IMR-90 (cell line): ENCODE measurements around the gene GDF15. TPM values are rescaled to one million over a fixed set of nuclear protein-coding genes. Genes with fewer than 3 reads are reported as not detected.

Experiments
- ATAC-seq: fragments of 200-7000 bp; cut with Tn5 transposase; 2 replicates; pipeline ENCODE4 v1.9.1; 2020; ENCODE audit warnings: low read depth, mild to moderate bottlenecking, moderate library complexity
- BruUV-seq: library from RNA; stranded (reverse); fragments of 400-500 nt; replicated peaks from 2 replicates; lab custom pipeline; 2021; lab: Mats Ljungman, UMichigan
- CTCF ChIA-PET: fragments of 300-600 bp; formaldehyde crosslinking; extraction: SDS; loops from one replicate; lab custom pipeline; 2021; ENCODE audit warnings: antibody characterized with exemption; lab: Yijun Ruan, JAX
- POLR2A ChIA-PET: fragments of 300-600 bp; sonication (Branson Sonifier 250); formaldehyde crosslinking; loops from one replicate; lab custom pipeline; 2022; ENCODE audit warnings: antibody characterized with exemption; ENCODE audit not compliant: unreplicated experiment; lab: Charles Lee
- DNase-seq: peaks from one replicate; pipeline ENCODE4 v3.0.0; 2013
- H2AFZ ChIP-seq: replicated peaks from 2 replicates; pipeline ENCODE3; 2013; ENCODE audit warnings: low read length, mild to moderate bottlenecking; ENCODE audit not compliant: poor library complexity
- H2AK5ac ChIP-seq: 2 replicates; pipeline ENCODE4 v1.6.1; 2013; ENCODE audit warnings: low read depth, low read length, inconsistent platforms
- H2AK9ac ChIP-seq: replicated peaks from 2 replicates; pipeline ENCODE3; 2013; ENCODE audit warnings: mild to moderate bottlenecking, low read depth, low read length, moderate library complexity; ENCODE audit not compliant: poor library complexity
- H2BK120ac ChIP-seq: 2 replicates; pipeline ENCODE4 v1.6.1; 2013; ENCODE audit warnings: low read depth, low read length, inconsistent platforms
- H2BK15ac ChIP-seq: 3 replicates; pipeline ENCODE4 v1.6.1; 2013; ENCODE audit warnings: low read depth, low read length, inconsistent platforms
- H2BK20ac ChIP-seq: 2 replicates; pipeline ENCODE4 v1.6.1; 2013; ENCODE audit warnings: low read depth, mild to moderate bottlenecking, inconsistent platforms, low read length, moderate library complexity
- H2BK5ac ChIP-seq: 2 replicates; pipeline ENCODE4 v1.6.1; 2013; ENCODE audit warnings: mild to moderate bottlenecking, low read depth, low read length, inconsistent platforms; ENCODE audit not compliant: poor library complexity, severe bottlenecking
- H3K14ac ChIP-seq: replicated peaks from 2 replicates; pipeline ENCODE4 v1.6.1; 2013; ENCODE audit warnings: low read depth, low read length, inconsistent platforms
- H3K18ac ChIP-seq: 2 replicates; pipeline ENCODE4 v1.6.1; 2013; ENCODE audit warnings: low read depth, low read length, control low read depth
- H3K23ac ChIP-seq: 2 replicates; pipeline ENCODE4 v1.6.1; 2013; ENCODE audit warnings: low read depth, low read length, inconsistent platforms
- H3K27ac ChIP-seq: 2 replicates; pipeline ENCODE4 v1.5.1; 2013; ENCODE audit warnings: mild to moderate bottlenecking, control low read depth, low read length; ENCODE audit not compliant: insufficient read depth
- H3K27me3 ChIP-seq: 2 replicates; pipeline ENCODE4 v1.6.1; 2013; ENCODE audit warnings: low read length; ENCODE audit not compliant: control insufficient read depth, insufficient read depth
- H3K36me3 ChIP-seq: 2 replicates; pipeline ENCODE4 v1.6.1; 2013; ENCODE audit warnings: low read length, mixed read lengths; ENCODE audit not compliant: control insufficient read depth, insufficient read depth
- H3K4ac ChIP-seq: 2 replicates; pipeline ENCODE4 v1.6.1; 2013; ENCODE audit warnings: low read depth, low read length, inconsistent platforms
- H3K4me1 ChIP-seq: 2 replicates; pipeline ENCODE4 v1.6.1; 2013; ENCODE audit warnings: low read length, mixed read lengths; ENCODE audit not compliant: control insufficient read depth, insufficient read depth
- H3K4me2 ChIP-seq: 2 replicates; pipeline ENCODE4 v1.6.1; 2013; ENCODE audit warnings: low read depth, mild to moderate bottlenecking, control low read depth, low read length, moderate library complexity
- H3K4me3 ChIP-seq: 2 replicates; pipeline ENCODE4 v1.5.1; 2013; ENCODE audit warnings: low read depth, mild to moderate bottlenecking, control low read depth, low read length, moderate library complexity; ENCODE audit not compliant: insufficient read depth
- H3K56ac ChIP-seq: 2 replicates; pipeline ENCODE4 v1.6.1; 2013; ENCODE audit warnings: low read length, inconsistent platforms; ENCODE audit not compliant: insufficient read depth; ENCODE audit errors: extremely low read depth
- H3K79me1 ChIP-seq, 2 experiments: 2 replicates each; pipeline ENCODE4 v1.6.1; 2013; ENCODE audit warnings: low read length in 2 of 2, inconsistent platforms in 1 of 2, low read depth in 1 of 2
- H3K9ac ChIP-seq: 2 replicates; pipeline ENCODE4 v1.6.1; 2013; ENCODE audit warnings: low read depth, low read length, control low read depth
- H3K9me1 ChIP-seq: 2 replicates; pipeline ENCODE4 v1.6.1; 2013; ENCODE audit warnings: low read length, inconsistent platforms; ENCODE audit not compliant: insufficient read depth
- H3K9me3 ChIP-seq: 2 replicates; pipeline ENCODE4 v1.6.1; 2013; ENCODE audit warnings: low read length; ENCODE audit not compliant: control insufficient read depth, insufficient read depth
- H4K20me1 ChIP-seq: 2 replicates; pipeline ENCODE4 v1.6.1; 2013; ENCODE audit warnings: low read length, inconsistent platforms; ENCODE audit not compliant: insufficient read depth
- H4K5ac ChIP-seq: 2 replicates; pipeline ENCODE4 v1.6.1; 2013; ENCODE audit warnings: mild to moderate bottlenecking, low read depth, low read length, control low read depth
- H4K8ac ChIP-seq, 2 experiments: 2 replicates each; pipeline ENCODE4 v1.6.1; 2013; ENCODE audit warnings: low read depth in 2 of 2, low read length in 2 of 2, control low read depth in 1 of 2, inconsistent platforms in 1 of 2
- H4K91ac ChIP-seq: 2 replicates; pipeline ENCODE4 v1.6.1; 2013; ENCODE audit warnings: low read depth, low read length, inconsistent platforms; ENCODE audit not compliant: insufficient read depth
- BHLHE40 ChIP-seq: fragments of 150-350 bp; IDR thresholded peaks from 2 replicates; pipeline ENCODE4 v1.6.1; 2016; ENCODE audit warnings: mild to moderate bottlenecking, low read depth, low read length
- CEBPB ChIP-seq: IDR thresholded peaks from 2 replicates; pipeline ENCODE4 v1.6.1; 2012; ENCODE audit warnings: low read depth, low read length, improper control_type of control experiment
- CHD1 ChIP-seq: IDR thresholded peaks from 2 replicates; pipeline ENCODE4 v1.6.1; 2012; ENCODE audit warnings: low read depth, low read length, improper control_type of control experiment
- MAFK ChIP-seq: IDR thresholded peaks from 2 replicates; pipeline ENCODE4 v1.6.1; 2012; ENCODE audit warnings: low read depth, low read length, improper control_type of control experiment
- MAZ ChIP-seq: IDR thresholded peaks from 2 replicates; pipeline ENCODE4 v1.6.1; 2012; ENCODE audit warnings: low read depth, mild to moderate bottlenecking, low read length, improper control_type of control experiment, moderate library complexity, borderline replicate concordance
- MXI1 ChIP-seq: IDR thresholded peaks from 2 replicates; pipeline ENCODE4 v1.6.1; 2012; ENCODE audit warnings: low read depth, mild to moderate bottlenecking, low read length, moderate library complexity, borderline replicate concordance
- POLR2A ChIP-seq: IDR thresholded peaks from 2 replicates; pipeline ENCODE4 v1.6.1; 2012; ENCODE audit warnings: mild to moderate bottlenecking, low read depth, low read length
- RAD21 ChIP-seq: IDR thresholded peaks from 2 replicates; pipeline ENCODE4 v1.6.1; 2012; ENCODE audit warnings: low read length, improper control_type of control experiment
- RCOR1 ChIP-seq: IDR thresholded peaks from 2 replicates; pipeline ENCODE4 v1.6.1; 2012; ENCODE audit warnings: mild to moderate bottlenecking, low read length, improper control_type of control experiment; ENCODE audit not compliant: insufficient replicate concordance
- SMC3 ChIP-seq: fragments of 150-350 bp; IDR thresholded peaks from 2 replicates; pipeline ENCODE4 v1.6.1; 2016; ENCODE audit warnings: low read depth, mild to moderate bottlenecking, antibody characterized with exemption, low read length, moderate library complexity
- WGBS, 2 experiments: methylation state at CpG; one replicate each; pipeline versions ENCODE4 v1.1.5 to v1.1.7; 2013; ENCODE audit warnings: missing lambda C conversion rate in 2 of 2; ENCODE audit not compliant: insufficient read length in 1 of 2; ENCODE audit errors: extremely low coverage in 2 of 2; 5-methylcytosine and 5-hydroxymethylcytosine counted together
- dilution Hi-C: fragments of 300-500 bp; cut with HindIII; formaldehyde crosslinking; loops from one replicate; pipeline ENCODE4 v1.14.3; 2018; ENCODE audit warnings: low sequenced_read_pairs; ENCODE audit not compliant: unreplicated experiment
- in situ Hi-C: fragments of 300-500 bp; cut with MboI; formaldehyde crosslinking; loops from 3 replicates; pipeline ENCODE4 v1.14.3; 2019; ENCODE audit warnings: low sequenced_read_pairs, inconsistent platforms, mixed read lengths
- intact Hi-C: fragments of 100-400 bp; cut with micrococcal nuclease; formaldehyde crosslinking; loops from 2 replicates; pipeline ENCODE4 v1.10.0; 2022
- polyA plus RNA-seq, 3 experiments: library from polyadenylated mRNA; depleted of rRNA; stranded (reverse); fragments of >200 nt; gene quantifications; 2 replicates each; pipeline ENCODE4 v1.2.3, GENCODE V29; 2012; ENCODE audit warnings: low replicate concordance in 1 of 3
- total RNA-seq: library from RNA; depleted of rRNA; stranded (reverse); fragments of >200 nt; gene quantifications from 2 replicates; pipeline ENCODE4 v1.2.3, GENCODE V29; 2012
- TF ChIP-seq, protein P1 (sequence below): conservative IDR thresholded peaks from 2 replicates; pipeline ENCODE4 v1.5.1; 2012; ENCODE audit warnings: mild to moderate bottlenecking, low read depth, low read length, improper control_type of control experiment
- TF ChIP-seq, protein P2 (sequence below): fragments of 150-350 bp; IDR thresholded peaks from 2 replicates; pipeline ENCODE4 v1.6.1; 2016; ENCODE audit warnings: low read depth, mild to moderate bottlenecking, low read length, moderate library complexity, borderline replicate concordance
- TF ChIP-seq, protein P3 (sequence below): fragments of 150-350 bp; IDR thresholded peaks from 2 replicates; pipeline ENCODE4 v1.6.1; 2017; ENCODE audit warnings: mild to moderate bottlenecking, antibody characterized with exemption, low read length, low read depth

The GDF15 gene
- total and polyA plus RNA-seq, 2 of the 4 experiments (the other 2 are of a cell fraction) = 5.6 to 49.8 TPM

DNA sequence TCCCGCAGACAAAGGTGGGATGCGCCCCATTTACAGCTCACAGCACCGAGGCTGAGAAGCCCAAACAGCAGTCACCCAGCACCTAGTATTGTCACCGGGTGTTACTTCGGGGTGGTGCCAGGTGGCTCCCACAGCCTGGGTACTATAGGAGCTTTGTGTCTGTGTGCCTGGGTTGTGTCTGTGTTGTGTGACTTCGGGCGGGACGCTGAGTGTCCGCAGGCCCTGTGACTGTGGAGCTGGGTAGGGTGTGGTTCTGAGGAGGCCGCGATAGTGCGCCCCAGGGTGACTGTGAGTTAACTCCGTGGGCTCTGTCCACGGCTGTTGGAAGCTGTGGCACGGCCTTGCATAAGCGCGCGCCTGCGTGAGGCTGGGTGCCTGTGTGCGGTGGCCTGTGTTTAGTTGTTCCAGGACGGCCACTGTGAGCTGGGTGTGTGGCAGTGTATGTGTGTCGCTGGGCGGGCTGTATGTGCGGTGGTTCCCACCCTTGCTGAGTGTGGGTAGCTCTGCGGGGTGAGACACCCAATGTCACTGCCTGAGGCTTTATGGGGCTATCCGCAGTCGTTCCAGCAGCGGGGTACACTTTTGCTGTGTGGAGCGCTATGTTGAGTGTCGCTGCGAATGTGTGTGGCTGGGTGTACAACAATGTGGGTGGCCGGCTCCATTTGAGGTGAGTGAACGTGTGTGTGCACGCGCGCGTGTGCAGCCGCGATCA is 32.7 kb downstream of the GDF15 start:
- Histone ChIP-seq H4K20me1 (peaks cover 34% of the 10 kb centered on the region), H2BK15ac (peak overlapping the region; percentile 87; the same call in 1 of the 3 replicates), H4K5ac (peak overlapping the region; percentile 29), H4K8ac (peak overlapping the region; percentile 88 to 100), H3K79me1 (peaks cover 0 to 47% of the 10 kb centered on the region in 2 experiments), H2BK120ac (peak overlapping the region; percentile 86), H3K9me1 (peaks cover 16% of the 10 kb centered on the region; the same call in 1 of the 2 replicates), H3K4me1 (peaks cover 37% of the 10 kb centered on the region), H4K91ac (peak overlapping the region; percentile 91), H3K27ac (peak overlapping the region; percentile 90), H3K4me2 (peak overlapping the region; percentile 81), H3K36me3 (no peaks in the 10 kb centered on the region), H3K9me3 (no peaks in the 10 kb centered on the region), H3K23ac (peak overlapping the region; percentile 84; the same call in 1 of the 2 replicates), H3K4me3 (peak overlapping the region; percentile 68), H3K18ac (peak overlapping the region; percentile 22; the same call in 1 of the 2 replicates), H2BK5ac (peak overlapping the region; percentile 71), H3K56ac (no peak overlapping the region), H2BK20ac (peak overlapping the region; percentile 79; the same call in 1 of the 2 replicates), H2AFZ (peak overlapping the region; percentile 97), H2AK9ac (peak overlapping the region; percentile 99), H3K14ac (peak overlapping the region; percentile 79), H3K9ac (peak overlapping the region; percentile 51; the same call in 1 of the 2 replicates), H2AK5ac (peak overlapping the region; percentile 94), H3K4ac (peak overlapping the region; percentile 96), H3K27me3 (no peaks in the 10 kb centered on the region)
- DNase-seq (no peak), ATAC-seq (peak; percentile 0)
- intact Hi-C loops = loop anchor here (5.0 to 10.0 kb wide), 2 partner anchors 141 to 214 kb away; partner anchors contain the start of gene RAB3A
- BruUV-seq = no TSS peak
- ChIA-PET POLR2A (no interaction called here), CTCF (interaction anchor here (0.8 to 1.2 kb wide), 4 partner anchors 33 to 140 kb away, joined by 3 to 4 read pairs (median 4); partner anchors contain the start of gene GDF15)
- in situ Hi-C loops = loop anchor here (10.0 kb wide), 2 partner anchors 224 to 304 kb away; partner anchors contain the start of gene MPV17L2
- TF ChIP-seq, protein P1, sequence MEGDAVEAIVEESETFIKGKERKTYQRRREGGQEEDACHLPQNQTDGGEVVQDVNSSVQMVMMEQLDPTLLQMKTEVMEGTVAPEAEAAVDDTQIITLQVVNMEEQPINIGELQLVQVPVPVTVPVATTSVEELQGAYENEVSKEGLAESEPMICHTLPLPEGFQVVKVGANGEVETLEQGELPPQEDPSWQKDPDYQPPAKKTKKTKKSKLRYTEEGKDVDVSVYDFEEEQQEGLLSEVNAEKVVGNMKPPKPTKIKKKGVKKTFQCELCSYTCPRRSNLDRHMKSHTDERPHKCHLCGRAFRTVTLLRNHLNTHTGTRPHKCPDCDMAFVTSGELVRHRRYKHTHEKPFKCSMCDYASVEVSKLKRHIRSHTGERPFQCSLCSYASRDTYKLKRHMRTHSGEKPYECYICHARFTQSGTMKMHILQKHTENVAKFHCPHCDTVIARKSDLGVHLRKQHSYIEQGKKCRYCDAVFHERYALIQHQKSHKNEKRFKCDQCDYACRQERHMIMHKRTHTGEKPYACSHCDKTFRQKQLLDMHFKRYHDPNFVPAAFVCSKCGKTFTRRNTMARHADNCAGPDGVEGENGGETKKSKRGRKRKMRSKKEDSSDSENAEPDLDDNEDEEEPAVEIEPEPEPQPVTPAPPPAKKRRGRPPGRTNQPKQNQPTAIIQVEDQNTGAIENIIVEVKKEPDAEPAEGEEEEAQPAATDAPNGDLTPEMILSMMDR = no peak
- TF ChIP-seq SMC3 = no peak
- no peak for TF ChIP-seq POLR2A
- TF ChIP-seq RCOR1 = no peak
- TF ChIP-seq MAFK = no peak
- TF ChIP-seq, protein P2, sequence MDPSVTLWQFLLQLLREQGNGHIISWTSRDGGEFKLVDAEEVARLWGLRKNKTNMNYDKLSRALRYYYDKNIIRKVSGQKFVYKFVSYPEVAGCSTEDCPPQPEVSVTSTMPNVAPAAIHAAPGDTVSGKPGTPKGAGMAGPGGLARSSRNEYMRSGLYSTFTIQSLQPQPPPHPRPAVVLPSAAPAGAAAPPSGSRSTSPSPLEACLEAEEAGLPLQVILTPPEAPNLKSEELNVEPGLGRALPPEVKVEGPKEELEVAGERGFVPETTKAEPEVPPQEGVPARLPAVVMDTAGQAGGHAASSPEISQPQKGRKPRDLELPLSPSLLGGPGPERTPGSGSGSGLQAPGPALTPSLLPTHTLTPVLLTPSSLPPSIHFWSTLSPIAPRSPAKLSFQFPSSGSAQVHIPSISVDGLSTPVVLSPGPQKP = no peak
- no peak for TF ChIP-seq BHLHE40
- no peak for TF ChIP-seq CHD1
- TF ChIP-seq MAZ = no peak
- TF ChIP-seq RAD21 = no peak
- no peak for TF ChIP-seq CEBPB
- no peak for TF ChIP-seq MXI1
- TF ChIP-seq, protein P3, sequence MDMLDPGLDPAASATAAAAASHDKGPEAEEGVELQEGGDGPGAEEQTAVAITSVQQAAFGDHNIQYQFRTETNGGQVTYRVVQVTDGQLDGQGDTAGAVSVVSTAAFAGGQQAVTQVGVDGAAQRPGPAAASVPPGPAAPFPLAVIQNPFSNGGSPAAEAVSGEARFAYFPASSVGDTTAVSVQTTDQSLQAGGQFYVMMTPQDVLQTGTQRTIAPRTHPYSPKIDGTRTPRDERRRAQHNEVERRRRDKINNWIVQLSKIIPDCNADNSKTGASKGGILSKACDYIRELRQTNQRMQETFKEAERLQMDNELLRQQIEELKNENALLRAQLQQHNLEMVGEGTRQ = no peak
- 36% methylated on average over 29 of the region's 39 CpGs; no CpG with 5 or more reads in 1 of the 2 experiments for WGBS, 2 experiments
- dilution Hi-C loops = no loop called here
